Measurements from ENCODE around the gene FAM89B. TPM values are rescaled to one million over a fixed set of nuclear protein-coding genes. Genes with fewer than 3 reads are reported as not detected.

FAM89B gene
- total and polyA plus RNA-seq, 2 of the 8 experiments (the other 6 are each of a cell fraction or from before 2014, with no cell fraction given): 15.8 to 32.4 TPM

DNA sequence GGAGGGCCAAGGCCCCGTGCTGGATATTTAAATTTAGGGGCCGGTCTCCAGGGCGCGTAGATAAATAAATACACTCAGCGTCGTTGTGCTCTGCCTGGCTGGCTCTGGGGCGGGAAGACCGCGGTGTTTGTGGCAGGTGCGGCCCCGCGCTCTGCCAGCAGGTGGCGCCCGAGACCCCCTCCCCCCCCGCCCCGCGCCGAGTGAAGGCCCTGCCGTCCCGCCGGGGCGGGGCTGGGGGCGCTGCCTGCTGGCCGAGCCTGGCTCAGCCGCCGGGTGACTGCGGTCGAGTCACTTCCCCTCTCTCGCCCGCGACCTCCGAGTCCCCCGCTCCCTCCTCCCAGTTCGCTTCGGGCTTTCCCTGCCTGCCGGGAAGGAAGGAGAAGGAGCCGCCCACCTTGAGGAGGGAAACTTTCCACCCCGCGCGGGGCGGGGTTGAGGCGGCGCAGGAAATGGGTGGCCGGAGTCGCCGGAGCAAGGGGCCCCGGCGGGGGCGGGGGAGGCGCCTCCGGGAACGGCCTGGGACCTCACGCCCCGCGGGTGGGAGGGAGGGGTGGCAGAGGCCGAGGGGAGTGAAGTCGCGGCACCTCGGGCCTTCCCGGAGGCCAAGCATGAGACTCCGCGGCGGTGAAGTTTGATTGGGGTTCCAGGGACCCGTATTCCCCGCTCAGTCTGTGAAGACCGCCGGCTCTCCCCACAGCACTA, 1.9 kb downstream of the FAM89B start:
- WGBS, 2 experiments (ENCODE audit: extremely low coverage in 1 of 2, insufficient coverage in 1 of 2, insufficient read length in 1 of 2, insufficient replicate concordance in 2 of 2, low coverage in 1 of 2, low lambda C conversion rate in 2 of 2, missing lambda C conversion rate in 1 of 2): 1% methylated on average over 19 of the region's 67 CpGs; no CpG with 5 or more reads in 1 of the 2 experiments
- peaks cover 13 to 32% (median 20%) of the 10 kb centered on the region in 4 experiments for H3K4me1 ChIP-seq (replicated peaks in 1 of 4; ENCODE audit: control insufficient read depth in 3 of 4, insufficient read depth in 4 of 4, low read length in 3 of 4)
- no peak for TF ChIP-seq CHD2 (IDR thresholded peaks at IDR 0.05; ENCODE audit: low read length)
- no peak for TF ChIP-seq POLR2A (IDR thresholded peaks at IDR 0.05; ENCODE audit: control extremely low read depth in 1 of 2, low read depth in 2 of 2, low read length in 2 of 2)
- TF ChIP-seq SP2 (IDR thresholded peaks at IDR 0.05; ENCODE audit: low read length): no peak
- no peak for TF ChIP-seq SP4 (IDR thresholded peaks at IDR 0.05; ENCODE audit: low read length)
- TF ChIP-seq CBX5 (IDR thresholded peaks at IDR 0.05; ENCODE audit: low read depth, low read length): no peak
- TF ChIP-seq BRCA1 (IDR thresholded peaks at IDR 0.05; ENCODE audit: low read depth, low read length): no peak
- no peak for TF ChIP-seq POU5F1 (IDR thresholded peaks at IDR 0.05; ENCODE audit: low read depth, low read length)
- TF ChIP-seq, protein P1, sequence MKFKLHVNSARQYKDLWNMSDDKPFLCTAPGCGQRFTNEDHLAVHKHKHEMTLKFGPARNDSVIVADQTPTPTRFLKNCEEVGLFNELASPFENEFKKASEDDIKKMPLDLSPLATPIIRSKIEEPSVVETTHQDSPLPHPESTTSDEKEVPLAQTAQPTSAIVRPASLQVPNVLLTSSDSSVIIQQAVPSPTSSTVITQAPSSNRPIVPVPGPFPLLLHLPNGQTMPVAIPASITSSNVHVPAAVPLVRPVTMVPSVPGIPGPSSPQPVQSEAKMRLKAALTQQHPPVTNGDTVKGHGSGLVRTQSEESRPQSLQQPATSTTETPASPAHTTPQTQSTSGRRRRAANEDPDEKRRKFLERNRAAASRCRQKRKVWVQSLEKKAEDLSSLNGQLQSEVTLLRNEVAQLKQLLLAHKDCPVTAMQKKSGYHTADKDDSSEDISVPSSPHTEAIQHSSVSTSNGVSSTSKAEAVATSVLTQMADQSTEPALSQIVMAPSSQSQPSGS (IDR thresholded peaks at IDR 0.05; ENCODE audit: low read length): no peak
- TF ChIP-seq TCF12 (IDR thresholded peaks at IDR 0.05; ENCODE audit: low read depth, low read length): no peak
- no peak for TF ChIP-seq POLR2AphosphoS5 (IDR thresholded peaks at IDR 0.05; ENCODE audit: low read depth, low read length)
- TF ChIP-seq SUZ12 (IDR thresholded peaks at IDR 0.05; ENCODE audit: low read length): no peak
- TF ChIP-seq YY1 (IDR thresholded peaks at IDR 0.05; ENCODE audit: low read depth, low read length): no peak

More for the DNA sequence above, 1.9 kb downstream of the FAM89B start:
- Histone ChIP-seq H2BK12ac (ENCODE audit: low read depth, low read length) (no peak overlapping the region), H3K27ac (ENCODE audit: low read depth, low read length) (no peak overlapping the region), H2BK120ac (replicated peaks; ENCODE audit: low read depth, low read length) (no peak overlapping the region), H3K4ac (replicated peaks; ENCODE audit: insufficient read length, low read depth, low read length) (no peak overlapping the region), H2BK20ac (ENCODE audit: low read length) (no peak overlapping the region), H2BK15ac (ENCODE audit: low read length) (no peak overlapping the region; the same call in 1 of the 2 replicates), H3K79me2 (ENCODE audit: control insufficient read depth in 1 of 2, insufficient read depth in 2 of 2, low read length in 2 of 2) (peaks cover 0 to 11% of the 10 kb centered on the region in 2 experiments; a peak in 1 of 4 replicates), H2BK5ac (ENCODE audit: low read depth, low read length) (no peak overlapping the region), H4K91ac (replicated peaks; ENCODE audit: insufficient read length, low read length) (no peak overlapping the region), H3K23ac (ENCODE audit: insufficient read length) (no peak overlapping the region), H3K56ac (replicated peaks; ENCODE audit: insufficient read length, low read depth, low read length) (no peak overlapping the region), H3K9me3 (ENCODE audit: insufficient read depth in 2 of 2, low read depth in 1 of 2, low read length in 1 of 2) (no peaks in the 10 kb centered on the region), H4K8ac (ENCODE audit: extremely low read depth, insufficient read depth, low read length) (peak overlapping the region; percentile 31; the same call in 1 of the 2 replicates), H3K9ac (replicated peaks in 1 of 4; ENCODE audit: extremely low read depth in 1 of 4, low read depth in 3 of 4, low read length in 3 of 4) (peak overlapping the region in 1 of 4 experiments; percentile 53; a peak in 1 of 7 replicates), H3K14ac (ENCODE audit: insufficient read length) (no peak overlapping the region), H3K36me3 (ENCODE audit: control insufficient read depth in 2 of 4, insufficient read depth in 4 of 4, low read length in 3 of 4) (no peaks in the 10 kb centered on the region), H2AK5ac (ENCODE audit: low read depth, low read length) (no peak overlapping the region), H3K4me3 (ENCODE audit: extremely low read depth in 1 of 4, insufficient read depth in 2 of 4, low read depth in 3 of 4, low read length in 4 of 4) (peak overlapping the region; percentile 20 to 63 (median 40); a peak in 7 of 8 replicates), H4K5ac (ENCODE audit: insufficient read length, low read depth, low read length) (no peak overlapping the region), H3K4me2 (ENCODE audit: insufficient read depth in 1 of 2, low read depth in 2 of 2, low read length in 2 of 2) (peak overlapping the region; percentile 72 to 81), H3K18ac (ENCODE audit: extremely low read depth, low read length) (no peak overlapping the region), H3K27me3 (replicated peaks in 1 of 4; ENCODE audit: control insufficient read depth in 3 of 4, extremely low read depth in 1 of 4, insufficient read depth in 3 of 4, low read length in 3 of 4) (peaks cover 8 to 39% (median 28%) of the 10 kb centered on the region in 4 experiments), H3K79me1 (ENCODE audit: low read depth, low read length) (no peaks in the 10 kb centered on the region), H3K23me2 (ENCODE audit: low read depth, low read length) (peaks cover 14% of the 10 kb centered on the region; the same call in 1 of the 2 replicates), H4K20me1 (replicated peaks in 1 of 2; ENCODE audit: control insufficient read depth in 1 of 2, insufficient read depth in 2 of 2, low read length in 2 of 2) (peaks cover 15 to 21% of the 10 kb centered on the region in 2 experiments), H2AFZ (ENCODE audit: low read length) (no peak overlapping the region)
- peak; percentile 72 to 84 for DNase-seq (ENCODE audit: low read depth in 1 of 2, low spot score in 2 of 2)
- no peak for FAIRE-seq
- CTCF ChIA-PET (ENCODE audit: partially characterized antibody): interaction anchor here (1.2 to 16.3 kb wide), 10 partner anchors 13 to 73 kb away, joined by 3 to 284 read pairs (median 35); partner anchors contain the start of genes KCNK7, LTBP3 and PCNX3
- POLR2A ChIA-PET (ENCODE audit: partially characterized antibody): interaction anchor here (2.2 to 3.7 kb wide), 7 partner anchors 11 to 44 kb away, joined by 6 to 36 read pairs (median 19); no protein-coding TSS in a partner anchor

Data from H1 (cell line).